ENCODE measurements around the gene MKRN2. TPM values are rescaled to one million over a fixed set of nuclear protein-coding genes. Genes with fewer than 3 reads are reported as not detected.

The MKRN2 gene
- total RNA-seq, 1 experiment from 2014 or later = 27.9 TPM

DNA sequence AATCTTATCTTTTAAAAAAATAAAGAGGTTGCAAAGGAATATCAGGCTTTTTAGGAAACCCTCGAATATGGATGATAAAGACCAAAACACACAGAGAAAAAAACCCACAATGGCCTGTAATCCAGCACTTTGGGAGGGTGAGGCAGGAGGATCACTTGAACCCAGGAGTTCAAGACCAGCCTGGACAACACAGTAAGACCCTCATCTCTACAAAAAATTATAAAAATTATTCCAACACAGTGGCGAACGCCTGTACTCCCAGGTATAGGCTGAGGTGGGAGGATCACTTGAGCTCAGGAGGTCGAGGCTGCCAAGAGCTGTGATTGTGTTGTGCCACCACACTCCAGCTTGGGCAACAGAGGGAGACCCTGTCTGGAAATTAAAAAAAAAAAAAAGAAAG lies 76.2 kb downstream of the MKRN2 start:
- intact Hi-C loops (cut with micrococcal nuclease) = no loop called here
- ChIA-PET RAD21 (ENCODE audit: low non-redundant PET in 1 of 2, low total read pairs in 2 of 2, uncharacterized antibody in 2 of 2, unreplicated experiment in 2 of 2) (no interaction called here), POLR2A (no interaction called here), CTCF (interaction anchor here (0.7 kb wide), 1 partner anchor 28 kb away, joined by 3 read pairs; no protein-coding TSS in a partner anchor)
- no TSS peak for BruUV-seq (replicated peaks)
- no peaks in the 10 kb centered on the region; a peak in 1 of 4 replicates for H3K36me3 ChIP-seq (ENCODE audit: control insufficient read depth in 1 of 2, insufficient read depth in 2 of 2, low read length in 2 of 2)
- H4K20me1 ChIP-seq (ENCODE audit: insufficient read depth) = peaks cover 11% of the 10 kb centered on the region; the same call in 1 of the 2 replicates
- peaks cover 14 to 29% of the 10 kb centered on the region in 2 experiments for H3K4me1 ChIP-seq (ENCODE audit: control insufficient read depth in 1 of 2, insufficient read depth in 2 of 2, low read length in 2 of 2)
- TF ChIP-seq ZFX (IDR thresholded peaks at IDR 0.05) = no peak
- TF ChIP-seq, protein P1, sequence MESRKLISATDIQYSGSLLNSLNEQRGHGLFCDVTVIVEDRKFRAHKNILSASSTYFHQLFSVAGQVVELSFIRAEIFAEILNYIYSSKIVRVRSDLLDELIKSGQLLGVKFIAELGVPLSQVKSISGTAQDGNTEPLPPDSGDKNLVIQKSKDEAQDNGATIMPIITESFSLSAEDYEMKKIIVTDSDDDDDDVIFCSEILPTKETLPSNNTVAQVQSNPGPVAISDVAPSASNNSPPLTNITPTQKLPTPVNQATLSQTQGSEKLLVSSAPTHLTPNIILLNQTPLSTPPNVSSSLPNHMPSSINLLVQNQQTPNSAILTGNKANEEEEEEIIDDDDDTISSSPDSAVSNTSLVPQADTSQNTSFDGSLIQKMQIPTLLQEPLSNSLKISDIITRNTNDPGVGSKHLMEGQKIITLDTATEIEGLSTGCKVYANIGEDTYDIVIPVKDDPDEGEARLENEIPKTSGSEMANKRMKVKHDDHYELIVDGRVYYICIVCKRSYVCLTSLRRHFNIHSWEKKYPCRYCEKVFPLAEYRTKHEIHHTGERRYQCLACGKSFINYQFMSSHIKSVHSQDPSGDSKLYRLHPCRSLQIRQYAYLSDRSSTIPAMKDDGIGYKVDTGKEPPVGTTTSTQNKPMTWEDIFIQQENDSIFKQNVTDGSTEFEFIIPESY (IDR thresholded peaks at IDR 0.05; ENCODE audit: extremely low read depth, insufficient replicate concordance, low read length) = no peak
- no peak for TF ChIP-seq POLR2A (IDR thresholded peaks at IDR 0.05; ENCODE audit: borderline replicate concordance, extremely low read depth, insufficient read depth, insufficient read length)
- TF ChIP-seq REST (IDR thresholded peaks at IDR 0.05; ENCODE audit: low read depth) = no peak
- no peak for TF ChIP-seq POLR2AphosphoS5 (IDR thresholded peaks at IDR 0.05; ENCODE audit: low read depth, low read length)
- TF ChIP-seq SIN3A (IDR thresholded peaks at IDR 0.05; ENCODE audit: low read depth) = no peak
- no peak for TF ChIP-seq EGR1 (IDR thresholded peaks at IDR 0.05; ENCODE audit: low read depth)
- no peak for TF ChIP-seq YY1 (IDR thresholded peaks at IDR 0.05; ENCODE audit: extremely low read depth, insufficient replicate concordance, low read depth, low read length)
- TF ChIP-seq ELF1 (IDR thresholded peaks at IDR 0.05; ENCODE audit: borderline replicate concordance, low read depth) = no peak
- no peak for TF ChIP-seq EZH2phosphoT487 (IDR thresholded peaks at IDR 0.05; ENCODE audit: borderline replicate concordance)
- no peak overlapping the region for H3K4me3 ChIP-seq (replicated peaks in 1 of 2; ENCODE audit: low read depth in 1 of 2, low read length in 2 of 2)
- DNase-seq (ENCODE audit: low read depth, low spot score) (no peak), ATAC-seq (no peak)
- H3K4me2 ChIP-seq (ENCODE audit: low read length) = no peak overlapping the region
- H3K27ac ChIP-seq (ENCODE audit: low read depth, low read length) = no peak overlapping the region
- H2AFZ ChIP-seq (ENCODE audit: low read depth, low read length, poor library complexity, severe bottlenecking) = no peak overlapping the region
- H3K27me3 ChIP-seq (ENCODE audit: insufficient read depth, low read length) = no peaks in the 10 kb centered on the region
- peaks cover 91% of the 10 kb centered on the region for H3K79me2 ChIP-seq (ENCODE audit: insufficient read depth, low read length)
- no peaks in the 10 kb centered on the region for H3K9me2 ChIP-seq (ENCODE audit: insufficient read depth)
- H3K9me3 ChIP-seq (ENCODE audit: control insufficient read depth in 1 of 2, insufficient read depth in 1 of 2, low read depth in 1 of 2, low read length in 2 of 2) = no peaks in the 10 kb centered on the region
- H3K9ac ChIP-seq (ENCODE audit: low read length) = no peak overlapping the region

Other genes with a start within 250 kb of the MKRN2 start
- gene TSEN2, start 72.6 kb upstream of the MKRN2 start, total RNA-seq (2021; ENCODE audit: unreplicated experiment) = 35.5 TPM
- not detected for gene MKRN2OS, start 11.6 kb upstream of the MKRN2 start, total RNA-seq (2021; ENCODE audit: unreplicated experiment)
- gene RAF1, start 107.0 kb downstream of the MKRN2 start, total RNA-seq (2021; ENCODE audit: unreplicated experiment) = 64.3 TPM
- gene TMEM40, start 202.2 kb downstream of the MKRN2 start, total RNA-seq (2021; ENCODE audit: unreplicated experiment) = 12.3 TPM
- not detected for gene CAND2, start 239.6 kb downstream of the MKRN2 start, total RNA-seq (2021; ENCODE audit: unreplicated experiment)

All from HCT116 (cell line).